Fibroblast of lung (primary cell): ENCODE measurements around the gene RSKR.

ENCODE experiments used
- CTCF ChIP-seq, 2 donors: IDR thresholded peaks in 1 of 2; conservative IDR thresholded peaks in 1 of 2; 1 replicate in 1 of 2; 2 replicates in 1 of 2; pipeline ENCODE4 v1.5.1; 2011 to 2012; ENCODE audit warnings: low read length in 2 of 2, control low read depth in 1 of 2, inconsistent platforms in 1 of 2, low read depth in 1 of 2, mild to moderate bottlenecking in 1 of 2
- EZH2 ChIP-seq: IDR thresholded peaks from 2 replicates; pipeline ENCODE4 v1.5.1; 2012; ENCODE audit warnings: low read length, control low read depth, mild to moderate bottlenecking; ENCODE audit errors: missing control alignments

DNA sequence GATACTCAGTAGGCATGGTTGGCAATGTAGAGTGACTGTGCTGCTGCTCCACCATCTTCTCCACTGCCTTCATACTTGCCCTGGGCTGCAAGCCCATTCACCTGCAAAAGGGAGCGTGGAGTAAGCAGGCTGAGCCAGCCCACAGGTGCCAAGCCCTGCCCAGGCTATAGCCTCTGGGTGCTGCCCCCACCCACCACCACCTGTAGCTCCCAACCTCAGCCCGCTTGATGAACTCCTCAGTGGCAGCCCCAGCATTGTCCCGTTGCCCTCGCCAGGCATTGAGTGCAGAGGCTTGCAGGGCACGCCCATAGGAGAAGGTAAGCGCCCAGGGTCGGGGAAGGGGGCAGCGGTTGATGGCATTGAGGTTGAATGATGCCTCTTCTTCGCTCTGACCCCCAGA lies 40.5 kb downstream of the RSKR start:
- TF ChIP-seq CTCF (conservative IDR thresholded peaks at IDR 0.05 in 1 of 2, IDR thresholded peaks at IDR 0.05 in 1 of 2; ENCODE audit: low read depth in 1 of 2, low read length in 2 of 2) (no peak), EZH2 (no peak)
